NCI-H2227 (cell line): ENCODE data around the gene SLC44A4.
"Not testable (repeated sequence)": the region's sequence is repeated elsewhere in the genome, so short reads cannot be mapped to it uniquely, and the experiment has no call there.

Source experiments
- DNase-seq: peaks from one replicate; lab custom pipeline; 2025; ENCODE audit not compliant: unreplicated experiment; lab: John Stamatoyannopoulos, UW

The SLC44A4 gene

GRCh38 chr6:31861150-31861549, 17.6 kb downstream of the SLC44A4 start:
- no peak for DNase-seq

- no peak for DNase-seq
These were observed 18.4 kb downstream of the SLC44A4 start for GRCh38 chr6:31860349-31860748.

DNA sequence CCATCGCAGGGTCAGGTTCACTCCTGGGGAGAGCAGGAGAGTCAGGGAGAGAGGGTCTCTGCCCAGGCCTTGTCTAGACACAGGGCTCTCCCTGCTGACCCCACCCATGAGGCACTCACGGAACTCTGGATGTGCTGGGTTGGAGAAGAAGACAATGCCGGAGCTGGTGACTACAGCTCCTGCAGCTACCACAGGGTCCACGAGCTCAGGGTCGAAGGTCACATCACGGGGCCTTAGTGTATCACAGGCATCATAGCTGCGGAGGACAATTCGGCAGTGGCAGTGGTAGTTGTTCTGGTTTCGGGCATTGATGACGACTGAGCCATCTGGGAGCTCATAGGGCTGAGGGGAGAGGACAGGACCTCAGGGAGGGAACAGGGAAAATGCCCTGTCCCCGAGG, 18.9 kb downstream of the SLC44A4 start:
- DNase-seq: no peak

GRCh38 chr6:31858707-31859106, 20.1 kb downstream of the SLC44A4 start:
- no peak for DNase-seq

DNA sequence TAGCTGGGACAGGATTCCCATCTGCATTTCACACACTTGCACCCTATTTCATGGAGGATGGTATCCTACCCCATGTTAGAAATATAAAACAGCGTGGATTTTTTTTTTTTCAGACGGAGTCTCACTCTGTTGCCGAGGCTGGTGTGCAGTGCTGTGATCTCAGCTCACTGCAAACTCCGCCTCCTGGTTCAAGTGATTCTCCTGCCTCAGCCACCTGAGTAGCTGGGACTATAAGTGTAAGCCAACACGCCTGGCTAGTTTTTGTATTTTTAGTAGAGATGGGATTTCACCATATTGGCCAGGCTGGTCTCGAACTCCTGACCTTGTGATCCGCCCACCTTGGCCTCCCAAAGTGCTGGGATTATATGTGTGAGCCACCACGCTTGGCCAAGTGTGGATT, 21.0 kb downstream of the SLC44A4 start:
- not testable (repeated sequence) for DNase-seq

DNA sequence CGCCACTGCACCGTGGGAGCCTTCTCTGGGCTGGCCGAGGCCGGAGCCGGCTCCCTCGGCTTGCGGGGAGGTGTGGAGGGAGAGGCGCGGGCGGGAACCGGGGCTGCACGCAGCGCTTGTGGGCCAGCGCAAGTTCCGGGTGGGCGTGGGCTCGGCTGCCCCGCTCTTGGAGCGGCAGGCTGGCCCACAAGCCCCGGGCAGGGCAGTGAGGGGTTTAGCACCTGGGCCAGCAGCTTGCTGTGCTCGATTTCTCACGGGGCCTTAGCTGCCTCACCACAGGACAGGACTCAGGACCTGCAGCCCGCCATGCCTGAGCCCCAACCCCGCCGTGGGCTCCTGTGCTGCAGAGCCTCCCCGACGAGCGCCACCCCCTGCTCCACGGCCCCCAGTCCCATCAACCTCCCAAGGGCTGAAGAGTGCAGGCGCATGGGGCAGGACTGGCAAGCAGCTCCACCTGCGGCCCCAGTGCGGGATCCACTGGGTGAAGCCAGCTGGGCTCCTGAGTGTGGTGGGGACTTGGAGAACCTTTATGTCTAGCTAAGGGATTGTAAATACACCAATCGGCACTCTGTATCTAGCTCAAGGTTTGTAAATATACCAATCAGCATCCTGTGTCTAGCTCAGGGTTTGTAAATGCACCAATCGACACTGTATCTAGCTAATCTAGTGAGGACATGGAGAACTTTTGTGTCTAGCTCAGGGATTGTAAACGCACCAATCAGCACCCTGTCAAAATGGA, 26.6 kb downstream of the SLC44A4 start:
- not testable (repeated sequence) for DNase-seq

DNA sequence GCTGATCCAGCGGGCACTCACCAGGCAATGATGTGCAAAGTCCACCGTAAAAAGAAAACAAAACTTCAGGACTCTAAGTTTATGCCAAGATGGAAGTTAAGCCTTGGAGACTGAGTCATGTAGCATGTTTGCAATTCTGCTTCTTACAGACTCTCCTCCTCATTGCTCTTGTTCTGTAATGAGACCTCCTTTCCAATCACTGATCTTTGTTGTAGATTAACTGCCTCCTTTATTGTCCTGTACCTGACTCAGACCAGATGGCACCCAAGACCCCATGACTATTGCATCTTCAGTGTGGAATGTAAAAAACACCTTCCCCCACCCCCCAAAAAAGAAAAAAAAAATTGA, 27.3 kb downstream of the SLC44A4 start:
- DNase-seq: no peak

GRCh38 chr6:31850765-31851484, 27.9 kb downstream of the SLC44A4 start:
- DNase-seq: no peak

GRCh38 chr6:31847276-31847978, 31.4 kb downstream of the SLC44A4 start:
- DNase-seq: no peak

DNA sequence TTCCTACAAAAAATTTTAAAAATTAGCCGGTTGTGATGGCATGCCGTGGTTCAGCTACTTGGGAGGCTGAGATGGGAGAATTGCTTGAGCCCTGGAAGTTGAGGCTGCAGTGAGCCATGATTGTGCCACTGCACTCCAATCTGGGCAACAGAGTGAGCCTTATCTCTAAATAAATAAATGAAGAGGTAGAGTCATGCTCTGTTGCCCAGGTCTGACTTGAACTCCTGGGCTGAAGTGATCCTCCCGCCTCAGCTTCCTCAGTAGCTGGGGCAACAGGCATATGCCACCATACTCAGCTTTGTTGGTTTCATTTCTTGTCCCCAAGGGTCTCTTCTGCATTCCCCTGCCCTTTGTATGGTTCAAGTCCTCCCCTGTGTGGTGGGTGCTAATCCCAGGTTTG, 34.3 kb downstream of the SLC44A4 start:
- DNase-seq: no peak

DNA sequence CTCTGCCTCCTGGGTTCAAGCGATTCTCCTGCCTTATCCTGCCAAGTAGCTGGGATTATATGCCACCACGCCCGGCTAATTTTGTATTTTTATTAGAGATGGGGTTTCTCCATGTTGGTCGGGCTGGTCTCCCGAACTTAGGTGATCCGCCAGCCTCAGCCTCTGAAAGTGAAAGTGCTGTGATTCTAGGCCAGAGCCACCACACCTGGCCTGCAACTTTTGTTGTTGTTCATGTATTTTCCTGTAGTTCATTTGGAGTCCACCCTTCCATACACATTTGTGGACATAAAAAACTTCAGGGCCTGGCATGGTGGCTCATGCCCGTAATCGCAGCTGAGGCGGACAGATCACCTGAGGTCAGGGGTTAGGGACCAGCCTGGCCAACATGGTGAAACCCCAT, 36.7 kb downstream of the SLC44A4 start:
- DNase-seq: no peak

GRCh38 chr6:31839779-31840126, 39.0 kb downstream of the SLC44A4 start:
- DNase-seq: not testable (repeated sequence)

DNA sequence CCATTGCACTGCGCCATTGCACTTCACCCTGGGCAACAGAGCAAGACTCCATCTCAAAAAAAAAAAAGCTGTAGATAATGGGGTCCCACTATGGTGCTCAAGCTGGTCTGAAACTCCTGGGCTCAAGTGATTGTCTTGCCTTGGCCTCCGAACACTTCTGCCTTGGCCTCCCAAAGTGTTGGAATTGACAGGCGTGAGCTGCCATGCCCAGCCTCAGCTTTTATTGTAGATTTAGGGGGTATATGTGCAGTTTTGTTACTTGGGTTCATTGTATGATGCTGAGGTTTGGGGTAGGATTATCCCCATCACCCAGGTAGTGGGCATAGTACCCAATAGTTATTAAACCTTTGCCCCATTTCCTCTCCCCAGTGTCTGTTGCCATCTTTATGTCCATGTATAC, 39.8 kb downstream of the SLC44A4 start:
- DNase-seq: no peak

GRCh38 chr6:31838114-31838553, 40.7 kb downstream of the SLC44A4 start:
- DNase-seq: not testable (repeated sequence)

DNA sequence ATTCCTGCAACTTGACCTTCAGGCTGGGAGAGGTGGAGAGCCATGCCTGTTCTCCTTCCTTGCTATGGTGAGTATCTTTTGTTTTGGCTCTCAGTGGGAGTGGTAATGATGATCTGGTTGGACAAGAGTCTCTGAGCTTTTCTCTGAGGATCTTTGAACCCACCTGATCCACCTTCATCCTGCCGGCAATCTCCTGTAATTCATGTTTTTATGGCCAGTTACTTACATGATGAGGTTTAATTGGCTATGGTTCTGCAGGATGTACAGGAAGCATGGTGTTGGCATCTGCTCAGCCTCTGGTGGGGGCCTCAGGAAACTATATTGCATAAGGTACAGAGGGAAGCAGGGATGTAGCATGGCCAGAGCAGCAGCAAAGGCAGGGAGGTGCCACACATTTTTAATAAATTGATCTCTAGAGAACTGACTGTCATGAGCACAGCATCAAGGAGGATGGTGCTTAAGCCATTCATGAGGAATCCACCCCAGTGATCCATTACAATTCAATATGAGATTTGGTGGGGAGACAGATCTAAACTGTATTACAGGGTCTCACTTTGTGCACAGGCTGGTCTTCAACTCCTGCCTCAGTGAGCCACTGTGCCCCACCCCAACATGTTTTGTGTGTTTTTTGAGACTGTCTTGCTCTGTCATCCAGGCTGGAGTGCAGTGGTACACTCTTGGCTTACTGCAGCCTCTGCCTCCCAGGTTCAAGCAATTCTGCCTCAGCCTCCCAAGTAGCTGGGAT, 41.3 kb downstream of the SLC44A4 start:
- no peak for DNase-seq

GRCh38 chr6:31836474-31837368, 42.1 kb downstream of the SLC44A4 start:
- DNase-seq: no peak

GRCh38 chr6:31836047-31836473, 42.7 kb downstream of the SLC44A4 start:
- DNase-seq: no peak

GRCh38 chr6:31834367-31835250, 44.2 kb downstream of the SLC44A4 start:
- peak; percentile 95 for DNase-seq
